Raji (cell line): ENCODE measurements around the gene ALK.

Source experiments
- POLR2A ChIP-seq: IDR thresholded peaks from 2 replicates; pipeline ENCODE4 v1.6.1; 2011; ENCODE audit warnings: low read depth, low read length, control low read depth; ENCODE audit not compliant: insufficient read depth

Gene ALK

DNA sequence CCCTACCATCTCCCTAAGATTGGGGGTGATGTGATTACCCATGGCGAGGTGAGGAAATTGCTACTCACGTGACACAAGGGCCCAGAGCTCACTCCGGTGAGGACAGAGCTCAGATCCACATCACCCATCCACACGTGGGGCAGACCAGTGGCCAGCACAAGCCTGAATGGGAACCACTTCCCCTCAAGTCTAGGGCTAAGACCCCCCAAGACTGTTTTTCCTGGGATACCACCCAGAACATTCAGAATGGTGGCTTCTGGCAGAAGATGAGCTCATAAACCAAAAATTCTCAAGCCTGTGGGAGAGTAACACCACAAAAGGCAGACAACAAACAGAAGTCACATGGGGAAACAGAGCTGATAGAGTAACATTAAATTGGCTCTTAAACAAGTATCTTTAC, 321.4 kb downstream of the ALK start:
- TF ChIP-seq POLR2A, result no peak

DNA sequence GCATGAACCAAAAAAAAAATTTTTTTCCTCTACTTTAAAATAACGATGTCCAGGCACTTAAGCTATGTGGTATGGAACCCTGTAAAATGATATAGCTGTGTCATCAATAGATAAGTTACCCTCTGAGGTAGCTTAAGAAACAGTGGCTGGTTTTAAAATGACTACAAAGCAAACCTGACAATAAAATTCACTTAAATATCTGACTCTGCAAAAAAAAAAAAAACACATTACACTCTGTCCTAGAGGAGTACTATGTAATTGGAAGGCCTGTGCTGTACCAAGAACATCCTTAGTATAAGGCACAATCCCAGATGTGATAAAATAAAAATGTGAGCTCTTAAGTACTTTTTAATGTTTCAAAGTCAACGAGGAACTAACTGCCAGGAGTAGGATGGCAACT, 322.4 kb downstream of the ALK start:
- no peak for TF ChIP-seq POLR2A

DNA sequence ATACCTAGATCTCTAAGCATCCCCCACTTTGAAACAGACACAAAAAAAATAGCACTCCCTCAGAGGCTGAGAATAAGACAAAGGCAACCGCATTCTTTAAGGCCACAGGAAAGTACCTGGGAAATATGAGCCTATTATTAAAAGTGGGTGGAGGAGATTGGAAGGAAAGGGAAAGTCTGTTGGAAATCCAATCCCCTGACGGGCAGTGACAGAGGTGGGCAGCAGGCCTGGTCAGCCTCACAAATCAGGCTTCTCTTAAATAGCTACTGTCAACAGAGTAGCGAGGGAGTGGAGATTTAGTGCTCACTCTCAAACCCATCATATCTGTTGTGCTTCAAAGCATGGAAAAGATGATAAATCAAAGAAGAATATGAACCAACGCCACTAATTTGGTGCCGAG, 324.4 kb downstream of the ALK start:
- no peak for TF ChIP-seq POLR2A

DNA sequence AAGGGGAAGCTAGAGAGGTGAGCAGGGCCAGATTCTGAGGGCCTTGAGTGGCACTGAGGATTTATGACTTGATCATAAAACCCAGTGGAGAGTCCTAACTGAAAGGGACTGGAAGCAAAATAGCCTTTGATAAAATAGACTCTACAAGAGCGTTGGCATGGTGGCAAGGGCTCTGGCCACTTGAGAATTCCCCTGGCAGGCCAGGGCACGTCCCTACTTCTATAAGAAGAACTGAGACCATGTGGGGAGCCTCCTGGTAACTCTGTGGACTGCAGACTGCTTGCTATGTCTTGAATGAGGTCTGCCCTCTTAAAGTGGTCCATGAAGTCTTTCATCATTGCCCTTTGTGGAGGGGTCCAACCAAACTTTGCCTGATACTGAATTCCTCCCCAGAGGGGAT, 324.8 kb downstream of the ALK start:
- no peak for TF ChIP-seq POLR2A

DNA sequence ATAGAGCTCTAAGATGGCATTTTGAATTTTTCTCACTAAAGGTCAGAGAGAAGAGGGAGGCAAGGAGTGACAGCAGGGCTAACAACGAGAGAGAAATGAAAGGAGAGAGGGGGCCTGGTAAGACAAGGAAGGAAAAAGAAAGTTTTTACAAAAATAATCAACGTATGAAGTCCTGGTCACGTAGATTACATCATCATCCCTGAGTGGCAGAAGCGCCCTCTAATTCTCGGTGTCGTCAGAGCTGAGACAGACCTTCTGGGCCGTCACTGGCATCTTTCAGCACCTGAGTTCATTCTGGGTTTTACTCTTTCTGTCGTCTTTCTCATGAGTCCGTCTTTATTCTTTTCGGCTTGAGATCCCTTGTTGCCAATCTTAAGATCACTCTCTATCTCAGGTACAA, 329.8 kb downstream of the ALK start:
- TF ChIP-seq POLR2A, result no peak

DNA sequence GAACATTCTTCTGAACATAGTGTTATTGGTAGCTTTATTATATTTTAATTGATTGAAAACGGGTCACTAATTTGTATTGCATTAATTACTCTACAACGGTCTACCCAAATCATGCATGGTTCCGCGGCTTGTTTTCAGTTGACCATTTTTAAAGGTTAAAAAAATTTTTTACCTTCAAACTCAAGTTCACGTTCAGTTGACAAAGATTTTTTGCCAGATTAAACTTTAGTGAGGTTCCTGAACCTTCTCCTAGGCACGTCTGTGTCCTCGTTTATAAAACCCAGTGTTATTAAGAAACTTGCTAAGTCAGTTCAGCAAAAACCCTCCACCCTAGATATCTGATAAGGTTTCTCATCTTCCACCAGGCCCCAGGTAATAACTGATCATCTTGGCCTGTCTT, 331.2 kb downstream of the ALK start:
- no peak for TF ChIP-seq POLR2A

DNA sequence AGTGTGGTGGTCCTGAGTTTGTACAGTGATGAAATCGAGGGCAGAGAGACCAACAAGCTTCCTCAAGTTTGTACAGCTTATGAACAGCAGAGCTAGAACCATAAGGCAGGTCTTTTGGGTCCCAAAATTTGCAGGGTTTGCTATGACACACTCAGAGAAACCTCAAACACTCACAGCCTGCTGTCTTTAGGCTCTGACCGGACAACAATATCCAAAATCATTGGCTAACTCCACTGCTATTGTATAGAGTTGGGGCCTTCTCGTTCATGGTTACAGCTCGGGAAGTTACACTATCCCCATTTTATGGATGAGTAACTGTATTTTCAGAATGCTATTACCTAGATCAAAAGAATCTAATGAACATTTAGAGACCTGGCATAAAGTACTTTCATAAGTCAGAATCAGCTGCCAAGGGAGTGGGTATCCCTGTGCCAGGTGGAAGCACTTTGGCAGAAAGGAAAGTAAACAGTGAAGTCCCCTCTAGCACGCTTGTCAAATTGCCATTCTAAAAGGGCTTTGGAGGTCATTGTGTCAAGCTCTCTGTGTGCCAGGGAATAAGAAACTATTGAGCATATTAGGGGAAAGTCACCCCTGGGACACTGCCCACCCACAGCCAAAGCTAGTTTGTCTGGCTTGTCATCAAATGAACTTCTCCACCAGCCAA, 331.8 kb downstream of the ALK start:
- no peak for TF ChIP-seq POLR2A

DNA sequence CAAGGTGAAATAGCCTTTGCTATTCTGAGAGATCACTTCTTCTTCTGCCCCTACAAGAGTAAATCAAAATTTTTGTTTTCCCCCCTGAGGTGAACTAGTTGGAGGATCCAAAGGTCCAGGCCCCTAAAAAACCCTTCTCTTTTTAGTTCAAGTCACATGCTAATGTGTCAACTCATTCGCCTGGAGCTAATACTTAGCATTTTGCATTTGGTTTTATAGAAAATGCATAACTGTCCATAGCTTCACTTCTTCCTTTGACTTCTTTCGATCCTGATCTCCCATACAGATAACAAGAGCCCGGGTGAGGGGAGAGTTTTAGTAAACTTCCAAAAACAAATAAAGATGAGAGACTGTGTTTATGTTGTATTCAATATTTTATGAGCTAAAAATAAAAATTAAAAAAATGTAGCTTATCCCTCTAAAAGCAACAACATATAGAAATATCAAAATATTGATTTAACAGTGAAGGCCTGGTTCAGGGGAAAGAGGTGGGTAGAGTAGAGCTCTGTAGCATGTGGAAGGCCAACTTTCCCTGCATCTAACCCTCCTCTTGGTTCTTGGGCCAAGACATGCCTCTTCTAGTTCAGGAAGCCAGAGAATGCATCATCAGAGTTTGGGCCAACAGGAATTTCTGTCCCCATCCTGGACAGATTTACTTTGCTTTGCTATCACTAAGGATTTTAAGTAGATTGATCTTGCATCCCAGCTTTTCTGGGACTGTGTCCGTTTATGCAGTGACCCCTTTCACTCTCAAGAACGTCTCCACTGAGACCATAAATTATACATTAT, 333.8 kb downstream of the ALK start:
- no peak for TF ChIP-seq POLR2A

DNA sequence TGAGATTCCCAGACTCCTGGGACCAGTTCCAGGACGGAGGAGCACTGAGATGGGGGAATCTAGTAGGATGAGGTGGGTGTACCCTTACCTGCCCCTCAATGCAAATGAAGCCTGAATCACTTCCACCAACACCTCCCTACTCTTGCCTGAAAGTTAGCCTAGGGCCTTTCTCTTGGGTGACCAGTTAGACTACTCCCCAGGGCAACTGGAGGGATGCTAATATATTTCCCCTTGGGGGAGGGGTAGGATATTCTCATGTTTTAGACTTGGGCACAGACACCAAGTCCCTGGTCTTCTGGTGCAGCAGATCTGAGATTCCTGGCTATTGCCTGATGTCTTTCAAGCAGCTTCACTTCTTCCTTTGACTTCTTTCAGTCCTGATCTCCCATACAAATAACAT, 334.5 kb downstream of the ALK start:
- no peak for TF ChIP-seq POLR2A

DNA sequence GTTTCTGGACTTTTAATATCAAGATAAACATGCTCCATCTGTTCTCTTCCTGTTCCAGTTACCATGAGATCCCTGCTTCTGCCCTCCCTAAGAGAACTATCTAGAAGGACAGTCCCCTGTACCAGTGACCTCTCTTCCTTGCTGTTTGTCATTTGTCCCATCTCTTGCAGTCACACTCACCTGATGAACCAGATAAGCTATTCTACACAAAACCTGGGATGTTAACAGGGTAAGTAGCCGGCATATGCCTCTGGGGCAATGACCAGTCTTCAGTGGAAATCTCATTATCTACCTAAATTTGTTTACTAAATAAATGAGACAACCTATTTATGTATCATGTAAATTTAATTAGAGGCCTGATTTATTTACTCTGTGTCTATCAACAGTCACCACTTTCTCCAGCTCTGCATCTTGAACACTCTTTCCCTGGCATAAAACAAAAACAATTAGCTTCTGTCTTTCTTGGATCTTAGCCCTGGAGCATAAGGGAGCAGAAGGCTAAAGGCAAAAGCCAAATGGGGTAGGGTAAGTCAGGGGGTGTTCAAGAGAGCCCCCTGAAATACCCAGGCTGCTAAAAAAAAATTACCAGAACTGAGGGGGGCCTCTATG, 337.7 kb downstream of the ALK start:
- no peak for TF ChIP-seq POLR2A

DNA sequence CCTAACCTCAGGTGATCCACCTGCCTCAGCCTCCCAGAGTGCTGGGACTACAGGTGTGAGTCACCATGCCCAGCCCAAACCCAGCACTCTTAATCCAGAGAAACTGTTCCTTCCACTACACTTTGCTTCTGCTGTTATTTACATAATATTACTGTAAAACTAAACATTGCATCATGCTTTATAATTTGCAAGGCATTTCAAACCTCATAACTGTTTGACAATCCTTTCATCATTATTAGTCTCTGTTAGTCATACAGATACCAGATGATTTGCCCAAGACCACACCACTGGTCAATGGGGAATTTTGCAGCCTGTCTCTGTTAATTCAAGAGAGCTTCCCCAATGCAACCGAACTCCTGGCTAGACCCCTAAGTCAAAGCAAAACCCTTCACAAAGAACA, 338.3 kb downstream of the ALK start:
- TF ChIP-seq POLR2A, result no peak

DNA sequence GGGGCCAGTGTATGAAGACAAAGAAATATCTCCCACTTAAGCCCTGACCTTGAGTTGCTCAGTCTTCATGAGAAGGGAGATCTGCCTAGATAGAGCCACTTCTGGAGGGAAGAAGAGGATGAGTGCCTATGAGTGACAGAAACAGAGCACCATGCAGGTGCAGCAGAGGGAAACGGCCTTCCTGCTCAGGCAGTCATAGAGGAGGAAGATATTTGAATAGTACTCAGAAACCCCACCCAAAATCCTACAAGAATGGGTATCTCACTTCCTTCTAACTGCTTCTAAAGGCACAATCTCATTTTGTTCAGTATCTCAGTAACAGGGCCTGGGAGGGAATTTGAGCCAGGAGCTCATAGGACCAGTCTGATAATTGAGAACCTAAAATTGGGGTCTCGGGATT, 339.3 kb downstream of the ALK start:
- TF ChIP-seq POLR2A, result no peak

DNA sequence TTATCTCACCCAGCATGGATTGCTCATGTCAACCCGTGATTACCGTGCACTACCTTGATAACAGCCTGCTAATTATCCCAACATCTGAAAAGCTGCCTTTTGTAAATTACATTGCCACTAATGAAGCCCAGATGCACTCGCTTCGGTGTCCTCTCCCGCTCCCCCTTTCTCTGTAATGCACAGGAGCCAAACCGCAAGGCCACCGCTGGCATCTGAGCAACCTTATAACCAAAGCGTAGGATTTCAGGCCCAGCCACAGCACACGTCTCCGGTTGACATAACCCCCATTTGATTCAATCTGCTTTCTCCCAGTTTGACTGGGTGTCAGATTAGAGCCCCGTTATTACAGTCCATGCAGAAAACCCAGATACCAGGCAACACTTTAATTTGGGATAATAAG, 341.2 kb downstream of the ALK start:
- no peak for TF ChIP-seq POLR2A

DNA sequence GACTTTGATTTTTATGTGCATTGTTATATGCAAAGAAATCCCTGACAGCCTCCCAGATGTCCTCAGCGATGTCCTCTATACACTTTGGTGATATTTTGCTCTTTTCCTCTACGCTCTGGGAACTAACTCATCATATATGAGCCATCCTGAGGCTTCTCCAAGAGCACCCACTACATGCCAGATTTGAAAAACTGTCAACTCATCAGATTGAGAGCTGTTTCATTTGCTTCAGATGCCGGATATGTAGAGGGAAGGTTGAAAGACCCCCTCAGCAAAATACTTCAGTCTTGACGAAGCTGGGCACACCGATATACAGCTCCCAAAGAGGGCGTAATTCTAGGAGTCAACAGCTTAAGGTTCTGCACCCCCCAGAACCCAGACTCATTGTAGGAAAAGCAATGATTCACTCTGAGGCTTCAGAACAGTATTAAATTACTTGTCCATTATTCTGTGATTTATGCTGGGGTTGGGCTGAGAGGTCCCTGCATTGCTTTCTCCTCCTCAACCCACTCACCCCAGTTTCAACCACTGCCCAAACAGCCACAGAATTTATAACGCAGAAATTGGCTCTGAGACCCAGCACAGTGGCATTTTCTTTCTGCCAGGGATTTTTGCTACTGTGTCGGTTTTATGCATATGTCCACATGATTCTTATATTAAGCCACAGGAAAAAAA, 341.8 kb downstream of the ALK start:
- no peak for TF ChIP-seq POLR2A

DNA sequence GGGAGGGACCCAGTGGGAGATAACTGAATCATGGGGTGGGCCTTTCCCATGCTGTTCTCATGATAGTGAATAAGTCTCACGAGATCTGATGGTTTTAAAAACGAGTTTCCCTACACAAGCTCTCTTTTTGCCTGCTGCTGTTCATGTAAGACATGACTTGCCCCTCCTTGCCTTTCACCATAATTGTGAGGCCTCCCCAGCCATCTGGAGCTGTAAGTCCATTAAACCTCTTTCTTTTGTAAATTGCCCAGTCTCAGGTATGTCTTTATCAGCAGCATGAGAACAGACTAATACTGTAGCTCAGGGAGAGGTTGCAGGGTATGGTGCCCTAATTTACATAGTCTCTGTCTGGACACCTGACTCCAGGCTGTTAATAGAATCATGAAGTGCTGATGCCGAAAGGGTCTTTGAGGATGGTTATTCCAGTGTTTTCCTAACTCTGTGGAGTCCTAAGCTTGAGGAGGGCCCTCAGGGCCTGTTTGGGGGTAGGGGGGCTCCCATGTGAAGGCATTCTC, 343.2 kb downstream of the ALK start:
- no peak for TF ChIP-seq POLR2A
